ENCODE measurements around the gene LARP1B.
"Not testable (repeated sequence)": the region's sequence is repeated elsewhere in the genome, so short reads cannot be mapped to it uniquely, and the experiment has no call there.

LARP1B gene

DNA sequence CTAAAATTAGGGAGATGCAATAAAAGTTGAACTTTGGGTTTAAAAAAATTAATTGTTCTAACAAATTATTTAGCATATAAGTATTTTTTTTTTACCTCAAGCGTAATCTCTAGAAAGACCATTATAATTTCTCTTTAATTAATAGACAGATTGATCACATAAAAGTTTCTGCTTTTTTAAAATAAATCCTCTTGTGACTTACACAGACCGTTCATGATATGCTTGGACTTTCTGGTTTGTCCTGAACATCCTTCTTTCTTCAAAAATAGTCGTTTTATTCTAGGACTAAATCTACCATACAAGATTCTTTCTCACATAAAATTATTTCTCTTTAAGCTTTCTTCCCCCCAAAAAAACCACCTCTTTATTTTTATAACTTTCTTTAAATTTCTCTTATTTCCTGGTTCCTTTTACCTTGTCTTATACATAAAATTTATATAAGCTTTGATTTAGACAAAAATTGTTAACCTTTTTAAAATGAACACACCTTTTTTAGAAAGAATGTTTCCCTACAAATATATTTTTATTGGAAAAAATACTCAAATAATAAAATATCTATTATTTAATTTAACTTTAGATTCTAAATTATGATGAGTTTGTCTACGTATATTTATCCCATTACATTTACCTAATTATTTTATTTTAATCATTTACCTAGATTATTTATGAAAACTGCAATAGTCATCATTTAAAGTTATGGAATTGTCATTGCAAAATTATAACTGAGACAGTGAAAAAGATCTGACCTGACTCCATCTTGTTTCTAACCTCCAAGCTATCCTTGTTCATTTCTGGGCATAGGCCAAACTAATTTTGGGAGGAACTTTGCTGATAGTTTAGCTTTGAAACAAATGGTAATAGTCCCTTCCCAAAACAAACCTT is 188.9 kb downstream of the LARP1B start:
- H3K27ac ChIP-seq = no peak overlapping the region
- TF ChIP-seq ZFX (IDR thresholded peaks at IDR 0.05; ENCODE audit: borderline replicate concordance) = no peak
- no peak for TF ChIP-seq CTCF (IDR thresholded peaks at IDR 0.05)

- no peak overlapping the region for H3K27ac ChIP-seq
- TF ChIP-seq CTCF (IDR thresholded peaks at IDR 0.05) (no peak), ZFX (IDR thresholded peaks at IDR 0.05; ENCODE audit: borderline replicate concordance) (no peak)
Observed at GRCh38 chr4:128255906-128256305, 194.8 kb downstream of the LARP1B start.

- no peak for TF ChIP-seq CTCF (IDR thresholded peaks at IDR 0.05)
- no peak for TF ChIP-seq ZFX (IDR thresholded peaks at IDR 0.05; ENCODE audit: borderline replicate concordance)
- no peak overlapping the region for H3K27ac ChIP-seq
Observed at GRCh38 chr4:128256539-128256938, 195.4 kb downstream of the LARP1B start.

GRCh38 chr4:128258166-128258565 is 197.1 kb downstream of the LARP1B start:
- H3K27ac ChIP-seq = not testable (repeated sequence)

GRCh38 chr4:128259889-128260288 is 198.8 kb downstream of the LARP1B start:
- not testable (repeated sequence) for H3K27ac ChIP-seq

All from 22Rv1 (cell line).